BLaER1 (cell line): ENCODE measurements around the gene TOP1.
A peak's percentile ranks its signal among the peaks of the same experiment; 100 is the strongest.

Experiments
- H3K27ac ChIP-seq: shearing (Covaris generic); formaldehyde crosslinking; 2 replicates; pipeline ENCODE4 v1.8.1; 2022
- H3K27me3 ChIP-seq: shearing (Covaris generic); formaldehyde crosslinking; 2 replicates; pipeline ENCODE4 v1.8.1; 2022
- H3K36me3 ChIP-seq: shearing (Covaris generic); formaldehyde crosslinking; 2 replicates; pipeline ENCODE4 v1.8.1; 2022
- H3K4me1 ChIP-seq: shearing (Covaris generic); formaldehyde crosslinking; 2 replicates; pipeline ENCODE4 v1.8.1; 2022
- H3K4me2 ChIP-seq: shearing (Covaris generic); formaldehyde crosslinking; 2 replicates; pipeline ENCODE4 v1.8.1; 2022
- H3K4me3 ChIP-seq: shearing (Covaris generic); formaldehyde crosslinking; 2 replicates; pipeline ENCODE4 v1.8.1; 2022
- H3K9ac ChIP-seq: shearing (Covaris generic); formaldehyde crosslinking; 2 replicates; pipeline ENCODE4 v1.8.1; 2022
- H3K9me3 ChIP-seq: shearing (Covaris generic); formaldehyde crosslinking; 2 replicates; pipeline ENCODE4 v1.8.1; 2022
- H4K20me1 ChIP-seq: shearing (Covaris generic); formaldehyde crosslinking; 2 replicates; pipeline ENCODE4 v1.8.1; 2022
- Cebpa-rat ChIP-seq: shearing (Covaris generic); IDR thresholded peaks from 2 replicates; pipeline ENCODE4 v1.8.1; 2022

TOP1 gene

DNA sequence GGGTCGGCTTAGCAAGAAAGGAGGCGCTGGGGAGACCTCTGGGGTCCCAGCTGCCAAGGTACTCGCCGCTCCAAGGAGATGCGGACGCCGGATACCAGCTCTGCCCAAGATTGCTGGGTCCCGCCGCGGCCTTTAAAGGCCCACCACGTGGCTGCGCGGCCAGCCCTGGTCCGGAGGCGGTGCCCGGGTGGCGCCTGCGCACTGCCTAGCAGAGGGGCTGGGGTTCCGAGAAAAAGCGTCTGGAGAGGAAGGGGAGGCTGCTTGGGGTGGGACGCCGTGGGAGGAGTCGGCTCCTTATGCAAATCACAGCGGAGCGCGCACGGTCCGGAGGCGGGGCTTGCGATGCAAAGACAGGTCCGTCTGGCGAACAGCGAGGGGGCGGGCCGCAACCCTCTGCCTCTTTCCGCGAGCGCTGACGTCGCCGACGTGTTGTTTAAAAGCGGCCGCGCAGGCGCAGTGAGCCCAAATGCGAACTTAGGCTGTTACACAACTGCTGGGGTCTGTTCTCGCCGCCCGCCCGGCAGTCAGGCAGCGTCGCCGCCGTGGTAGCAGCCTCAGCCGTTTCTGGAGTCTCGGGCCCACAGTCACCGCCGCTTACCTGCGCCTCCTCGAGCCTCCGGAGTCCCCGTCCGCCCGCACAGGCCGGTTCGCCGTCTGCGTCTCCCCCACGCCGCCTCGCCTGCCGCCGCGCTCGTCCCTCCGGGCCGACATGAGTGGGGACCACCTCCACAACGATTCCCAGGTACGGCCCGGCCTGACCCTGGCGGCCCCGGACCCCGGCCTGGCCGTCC lies at the start of gene TOP1:
Gene TOP1, plus strand, starts transcription at position 464 of the 791 bp plus-strand sequence. Its CDS starts 246 bp downstream, at position 710.
- H4K20me1 ChIP-seq, result peaks cover 47% of the 10 kb centered on the region
- no peaks in the 10 kb centered on the region; the same call in 1 of the 2 replicates for H3K36me3 ChIP-seq
- no peaks in the 10 kb centered on the region for H3K9me3 ChIP-seq
- H3K27ac ChIP-seq, result peak within 1 kb of the TSS; percentile 100
- H3K4me2 ChIP-seq, result peak within 1 kb of the TSS; percentile 92
- peak within 1 kb of the TSS; percentile 99 for H3K4me3 ChIP-seq
- no peaks in the 10 kb centered on the region for H3K27me3 ChIP-seq
- TF ChIP-seq Cebpa-rat, result peak; percentile 87
- peak within 1 kb of the TSS; percentile 99 for H3K9ac ChIP-seq
- H3K4me1 ChIP-seq, result peaks cover 45% of the 10 kb centered on the region

DNA sequence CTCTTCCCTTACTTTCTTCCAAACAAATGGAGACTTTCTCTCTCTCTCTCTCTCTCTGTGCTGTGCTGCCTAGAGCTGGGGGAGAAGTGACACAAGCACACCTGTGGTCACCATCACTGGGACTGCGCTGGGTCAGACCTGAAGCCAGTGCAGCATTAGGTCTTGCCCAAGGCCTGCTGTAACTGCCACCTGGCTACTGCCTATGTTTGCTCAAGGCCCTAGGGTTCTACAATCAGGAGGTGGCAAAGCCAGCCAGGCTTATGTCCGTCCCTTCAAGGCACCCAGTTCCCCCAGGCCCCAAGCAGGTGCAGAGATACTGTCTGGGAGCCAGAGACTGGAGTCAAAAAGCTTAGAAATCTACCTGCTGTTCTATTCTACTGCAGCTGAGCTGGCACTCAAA lies 49.4 kb upstream of the TOP1 start:
- no peak overlapping the region for H3K9ac ChIP-seq
- no peak overlapping the region for H3K4me3 ChIP-seq
- H3K4me2 ChIP-seq, result no peak overlapping the region
- no peaks in the 10 kb centered on the region for H4K20me1 ChIP-seq
- no peaks in the 10 kb centered on the region for H3K27me3 ChIP-seq
- no peaks in the 10 kb centered on the region for H3K36me3 ChIP-seq
- H3K4me1 ChIP-seq, result peaks cover 16% of the 10 kb centered on the region; the same call in 1 of the 2 replicates
- H3K27ac ChIP-seq, result no peak overlapping the region
- peaks cover 34% of the 10 kb centered on the region for H3K9me3 ChIP-seq
- TF ChIP-seq Cebpa-rat, result no peak

DNA sequence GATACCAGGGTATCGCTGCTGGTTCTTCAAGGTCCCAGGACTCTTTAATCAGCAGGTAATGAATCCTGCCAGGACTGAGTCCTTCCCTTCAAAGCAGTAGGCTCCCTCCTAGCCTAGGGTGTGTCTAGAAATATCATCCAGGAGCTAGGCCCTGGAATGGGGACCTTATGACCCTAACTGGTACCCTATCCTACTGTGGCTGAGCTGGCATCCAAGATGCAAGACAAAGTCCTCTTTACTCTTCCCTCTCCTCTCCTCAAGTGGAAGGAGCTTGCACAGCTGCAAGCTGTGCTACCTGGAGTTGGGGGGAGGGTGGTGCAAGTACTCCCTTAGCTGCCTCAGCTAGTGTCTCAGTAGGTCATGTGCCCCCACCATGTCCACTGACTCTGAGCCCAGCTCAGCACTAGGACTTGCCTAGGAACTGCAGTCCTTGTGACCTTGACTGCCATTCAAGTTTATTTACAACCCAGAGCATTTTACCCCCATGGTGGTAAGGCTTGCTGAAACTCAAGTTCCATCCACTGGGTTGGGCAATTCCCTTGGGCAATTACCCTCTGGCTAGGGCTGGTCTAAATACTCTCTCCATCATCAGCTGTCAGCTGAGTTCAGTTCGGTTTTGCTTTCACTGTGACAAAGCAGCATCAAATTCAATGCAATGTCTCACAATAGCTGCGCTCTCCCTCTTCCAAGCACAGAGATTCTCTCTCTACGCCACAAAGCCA lies 48.4 kb upstream of the TOP1 start:
- Histone ChIP-seq H3K4me3 (no peak overlapping the region), H3K4me1 (peaks cover 16% of the 10 kb centered on the region; the same call in 1 of the 2 replicates), H3K9ac (no peak overlapping the region), H3K36me3 (no peaks in the 10 kb centered on the region), H3K9me3 (peaks cover 34% of the 10 kb centered on the region), H3K27me3 (no peaks in the 10 kb centered on the region), H3K4me2 (no peak overlapping the region; the same call in 1 of the 2 replicates), H3K27ac (no peak overlapping the region), H4K20me1 (no peaks in the 10 kb centered on the region)
- TF ChIP-seq Cebpa-rat, result 0 out of 2 replicates have a peak, but pooled peaks have one; percentile 15

DNA sequence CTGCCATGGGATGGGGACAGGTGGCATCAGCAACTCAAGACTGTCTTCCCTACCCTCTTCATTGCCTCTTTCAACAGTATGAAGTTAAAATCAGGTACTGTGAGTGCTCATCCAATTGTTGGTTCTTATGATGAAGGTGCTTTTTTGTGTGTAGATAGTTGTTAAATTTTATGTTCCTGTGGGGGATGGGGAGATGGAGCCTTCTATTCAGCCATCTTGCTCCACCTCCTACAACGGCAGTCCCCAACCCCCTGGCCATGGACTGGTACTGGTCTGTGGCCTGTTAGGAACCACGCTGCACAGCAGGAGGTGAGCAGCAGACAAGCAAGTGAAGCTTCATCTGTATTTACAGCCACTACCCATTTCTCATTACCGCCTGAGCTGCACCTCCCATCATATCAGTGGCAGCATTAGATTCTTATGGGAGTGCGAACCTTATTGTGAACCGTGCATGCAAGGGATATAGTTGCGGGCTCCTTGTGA lies 47.8 kb upstream of the TOP1 start:
- Histone ChIP-seq H3K36me3 (no peaks in the 10 kb centered on the region), H3K9ac (no peak overlapping the region), H3K4me1 (peaks cover 16% of the 10 kb centered on the region; the same call in 1 of the 2 replicates), H3K27ac (no peak overlapping the region), H3K9me3 (peaks cover 34% of the 10 kb centered on the region), H4K20me1 (no peaks in the 10 kb centered on the region), H3K4me2 (no peak overlapping the region), H3K4me3 (no peak overlapping the region), H3K27me3 (no peaks in the 10 kb centered on the region)
- TF ChIP-seq Cebpa-rat, result no peak

DNA sequence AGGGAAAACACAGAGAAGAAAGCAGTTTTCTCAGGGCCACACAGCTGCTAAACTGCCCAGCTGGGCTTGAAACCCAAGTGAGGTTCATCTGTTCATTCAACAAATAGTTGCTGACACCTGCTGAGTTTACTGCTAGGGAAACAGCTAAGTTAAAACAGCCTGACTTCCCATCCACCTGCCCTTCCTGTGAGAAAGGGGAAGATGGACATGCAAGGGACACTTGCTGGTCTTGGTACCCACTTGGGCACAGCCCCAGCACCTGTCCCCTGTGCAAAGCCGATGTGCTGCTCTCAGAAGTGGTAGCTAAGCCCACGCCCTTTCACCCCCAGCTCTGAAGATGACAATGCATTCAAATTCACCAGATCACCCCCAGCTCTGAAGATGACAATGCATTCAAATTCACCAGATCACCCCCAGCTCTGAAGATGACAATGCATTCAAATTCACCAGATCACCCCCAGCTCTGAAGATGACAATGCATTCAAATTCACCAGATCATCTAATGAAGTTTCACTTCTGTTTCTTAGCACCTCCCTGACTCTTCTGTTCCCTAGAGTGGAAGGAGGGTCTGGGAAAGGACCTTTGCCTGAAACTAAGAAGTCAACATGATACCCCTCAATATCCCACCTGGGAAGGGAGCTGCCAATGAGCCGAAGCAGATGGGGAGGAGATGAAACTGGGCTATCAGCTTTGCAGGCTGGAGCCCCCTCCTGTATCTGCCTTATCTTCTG lies 46.0 kb upstream of the TOP1 start:
- no peak overlapping the region for H3K27ac ChIP-seq
- H3K27me3 ChIP-seq, result no peaks in the 10 kb centered on the region
- no peaks in the 10 kb centered on the region for H3K36me3 ChIP-seq
- H3K4me2 ChIP-seq, result peak overlapping the region; percentile 1; the same call in 1 of the 2 replicates
- no peak overlapping the region for H3K4me3 ChIP-seq
- TF ChIP-seq Cebpa-rat, result no peak
- H3K9me3 ChIP-seq, result peaks cover 22% of the 10 kb centered on the region
- H3K4me1 ChIP-seq, result peaks cover 16% of the 10 kb centered on the region; the same call in 1 of the 2 replicates
- H4K20me1 ChIP-seq, result no peaks in the 10 kb centered on the region
- H3K9ac ChIP-seq, result no peak overlapping the region

DNA sequence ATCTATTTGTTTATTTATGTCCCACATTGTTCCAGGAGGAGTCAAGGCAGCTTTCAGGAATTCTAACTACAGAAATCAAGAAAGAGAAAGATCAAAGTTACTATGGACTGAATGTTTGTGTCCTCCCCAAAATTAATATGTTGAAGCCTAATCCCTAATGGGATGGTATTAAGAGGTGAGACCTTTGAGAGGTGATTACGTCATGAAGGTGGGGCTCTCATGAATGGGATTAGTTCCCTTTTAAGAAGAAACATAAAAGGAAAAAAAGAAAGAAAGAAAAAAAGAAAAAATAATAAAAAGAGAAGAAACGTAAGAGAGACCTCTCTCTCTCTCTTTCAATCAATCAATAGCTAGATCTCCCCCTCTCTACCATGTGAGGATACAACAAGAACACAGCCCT lies 44.7 kb upstream of the TOP1 start:
- peaks cover 16% of the 10 kb centered on the region; the same call in 1 of the 2 replicates for H3K4me1 ChIP-seq
- H3K9ac ChIP-seq, result no peak overlapping the region
- H3K27me3 ChIP-seq, result no peaks in the 10 kb centered on the region
- no peaks in the 10 kb centered on the region for H3K36me3 ChIP-seq
- no peak overlapping the region for H3K27ac ChIP-seq
- H3K9me3 ChIP-seq, result peaks cover 9% of the 10 kb centered on the region
- no peak for TF ChIP-seq Cebpa-rat
- H3K4me3 ChIP-seq, result no peak overlapping the region
- H3K4me2 ChIP-seq, result no peak overlapping the region
- no peaks in the 10 kb centered on the region for H4K20me1 ChIP-seq

DNA sequence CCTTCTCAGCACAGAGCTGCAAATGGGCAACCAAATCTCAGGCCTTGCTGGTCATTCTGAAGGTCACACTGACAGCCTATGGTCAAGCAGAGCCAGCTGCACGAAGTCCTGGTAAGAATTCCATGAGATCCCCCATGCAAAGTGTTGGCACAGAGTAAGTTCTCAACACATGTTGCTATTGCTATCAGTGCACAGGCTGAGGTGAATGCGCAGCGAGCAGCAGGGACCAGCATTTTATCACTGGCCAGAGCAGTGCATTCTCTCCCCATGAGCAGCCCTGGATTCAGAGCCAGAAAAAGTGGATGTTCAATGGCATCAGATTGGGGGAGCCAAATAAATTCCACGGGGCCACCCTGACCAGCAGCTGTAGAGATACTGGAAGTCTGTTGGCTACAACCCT lies 44.1 kb upstream of the TOP1 start:
- H3K4me3 ChIP-seq, result no peak overlapping the region
- H3K4me1 ChIP-seq, result peaks cover 16% of the 10 kb centered on the region; the same call in 1 of the 2 replicates
- no peaks in the 10 kb centered on the region for H3K36me3 ChIP-seq
- no peak overlapping the region for H3K27ac ChIP-seq
- no peaks in the 10 kb centered on the region for H3K27me3 ChIP-seq
- H3K4me2 ChIP-seq, result no peak overlapping the region
- H3K9me3 ChIP-seq, result peaks cover 3% of the 10 kb centered on the region; the same call in 1 of the 2 replicates
- no peak overlapping the region for H3K9ac ChIP-seq
- TF ChIP-seq Cebpa-rat, result no peak
- no peaks in the 10 kb centered on the region for H4K20me1 ChIP-seq

DNA sequence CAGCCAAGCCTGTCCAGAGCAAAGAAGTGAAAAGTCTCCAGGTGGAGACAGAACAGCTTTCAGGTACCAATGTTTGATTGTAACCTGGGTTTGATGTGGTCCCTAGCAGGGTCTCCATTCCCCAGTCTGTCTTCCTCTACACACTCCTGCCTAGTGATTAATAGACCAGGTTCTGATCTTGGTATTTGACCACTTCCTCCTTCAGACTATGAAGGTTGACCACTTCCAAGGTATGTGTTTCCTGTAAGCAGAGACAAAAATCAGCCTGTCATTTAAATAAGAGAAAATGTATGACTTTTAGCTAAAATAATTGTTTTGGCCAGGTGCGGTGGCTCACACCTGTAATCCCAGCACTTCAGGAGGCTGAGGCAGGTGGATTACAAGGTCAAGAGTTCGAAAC lies 41.8 kb upstream of the TOP1 start:
- H3K27ac ChIP-seq, result no peak overlapping the region
- H4K20me1 ChIP-seq, result no peaks in the 10 kb centered on the region
- no peak overlapping the region for H3K9ac ChIP-seq

DNA sequence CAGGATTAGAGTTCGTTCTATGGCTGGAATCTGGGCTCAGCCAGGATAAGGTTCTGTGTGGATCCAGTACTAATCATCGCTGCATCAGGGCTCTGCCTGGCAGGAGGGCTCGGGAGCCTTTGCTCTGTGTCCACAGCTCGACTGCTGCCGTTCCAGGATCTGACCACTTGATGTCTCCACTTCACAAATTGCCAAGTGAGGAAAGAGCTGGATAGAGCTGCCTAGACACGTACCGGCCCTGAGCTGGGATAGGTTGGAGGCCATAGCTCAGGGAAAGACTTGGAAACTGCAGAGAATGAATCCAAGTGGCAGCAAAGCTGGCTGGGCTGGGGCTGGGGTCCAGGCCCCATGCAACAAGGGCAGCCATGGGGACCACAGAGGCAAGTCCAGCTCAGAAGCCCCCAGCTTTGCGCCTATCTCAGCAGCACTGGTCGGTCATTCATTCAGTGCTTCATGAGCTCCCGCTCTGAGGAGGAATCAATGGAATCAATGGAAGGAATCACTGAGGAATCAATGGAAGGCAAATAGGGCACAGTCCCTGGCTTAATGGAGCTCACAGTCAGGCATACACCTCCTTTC lies 38.0 kb upstream of the TOP1 start:
- Histone ChIP-seq H3K4me3 (no peak overlapping the region), H3K4me1 (peaks cover 44% of the 10 kb centered on the region), H3K27ac (peak overlapping the region; percentile 69)

More for the DNA sequence above, 41.8 kb upstream of the TOP1 start:
- H3K4me1 ChIP-seq, result peaks cover 27% of the 10 kb centered on the region
- no peak overlapping the region for H3K4me3 ChIP-seq
- no peak for TF ChIP-seq Cebpa-rat
- H3K36me3 ChIP-seq, result no peaks in the 10 kb centered on the region
- no peaks in the 10 kb centered on the region for H3K9me3 ChIP-seq
- no peaks in the 10 kb centered on the region for H3K27me3 ChIP-seq
- no peak overlapping the region for H3K4me2 ChIP-seq

More for the DNA sequence above, 38.0 kb upstream of the TOP1 start:
- Histone ChIP-seq H3K9ac (no peak overlapping the region), H3K36me3 (no peaks in the 10 kb centered on the region), H3K9me3 (no peaks in the 10 kb centered on the region), H4K20me1 (no peaks in the 10 kb centered on the region), H3K4me2 (peak overlapping the region; percentile 70), H3K27me3 (no peaks in the 10 kb centered on the region)
- no peak for TF ChIP-seq Cebpa-rat
